Breast epithelium (tissue), 4 donors: ENCODE measurements around the gene LHFPL2. TPM values are rescaled to one million over a fixed set of nuclear protein-coding genes. Genes with fewer than 3 reads are reported as not detected.
A peak's percentile ranks its signal among the peaks of the same experiment; 100 is the strongest.

Experiments used
- DNase-seq, 2 donors: peaks; one replicate each; pipeline ENCODE4 v3.0.0-alpha.2; 2019; ENCODE audit warnings: low spot score in 2 of 2
- H3K27ac ChIP-seq, 2 donors: fragments of 200-600 bp; sonication (generic) in 1 of 2; one replicate each; pipeline ENCODE4 v1.5.1; 2016 to 2019; ENCODE audit warnings: mild to moderate bottlenecking in 1 of 2
- H3K27me3 ChIP-seq, 2 donors: fragments of 200-600 bp; sonication (generic) in 1 of 2; one replicate each; pipeline versions ENCODE4 v1.5.1 to v1.6.0; 2017 to 2019; ENCODE audit warnings: control low read depth in 1 of 2, mild to moderate bottlenecking in 1 of 2
- H3K36me3 ChIP-seq: fragments of 200-600 bp; one replicate; pipeline ENCODE4 v1.5.1; 2019
- H3K4me1 ChIP-seq, 2 donors: fragments of 200-600 bp; sonication (generic); one replicate each; pipeline ENCODE4 v1.5.1; 2016 to 2019; ENCODE audit warnings: control low read depth in 1 of 2
- H3K4me3 ChIP-seq, 3 donors: fragments of 200-600 bp; sonication (generic); 1 replicate in 2 of 3; 2 replicates in 1 of 3; pipeline ENCODE4 v1.5.1; 2016 to 2019; ENCODE audit warnings: mild to moderate bottlenecking in 3 of 3, moderate library complexity in 2 of 3
- H3K9me3 ChIP-seq, 2 donors: fragments of 200-600 bp; sonication (generic) in 1 of 2; one replicate each; pipeline ENCODE4 v1.5.1; 2016 to 2019; ENCODE audit warnings: control low read depth in 1 of 2
- CTCF ChIP-seq, 3 donors: fragments of 450-650 bp; IDR thresholded peaks; one replicate each; pipeline ENCODE4 v1.5.1; 2016 to 2017; ENCODE audit warnings: antibody characterized with exemption in 3 of 3, mild to moderate bottlenecking in 3 of 3, moderate library complexity in 3 of 3
- POLR2A ChIP-seq: fragments of 450-650 bp; IDR thresholded peaks from one replicate; pipeline ENCODE4 v1.6.1; 2016; ENCODE audit warnings: antibody characterized with exemption, mild to moderate bottlenecking, moderate library complexity
- POLR2AphosphoS5 ChIP-seq, 3 donors: sonication (generic); formaldehyde crosslinking; IDR thresholded peaks; one replicate each; pipeline ENCODE4 v1.6.1; 2017; ENCODE audit warnings: antibody characterized with exemption in 3 of 3
- intact Hi-C: fragments of 100-400 bp; cut with DNase I; formaldehyde crosslinking; loops from one replicate; pipeline ENCODE4 v1.15.1; 2023; ENCODE audit warnings: low total_unique reads
- total RNA-seq, 3 donors: library from RNA; depleted of rRNA; stranded (reverse); fragments of >200 nt; gene quantifications; one replicate each; pipeline ENCODE4 v1.1.0, GENCODE V29; 2016

The LHFPL2 gene
- total RNA-seq, 3 donors from 2014 or later, result 36.8 to 61.8 (median 41.3) TPM

DNA sequence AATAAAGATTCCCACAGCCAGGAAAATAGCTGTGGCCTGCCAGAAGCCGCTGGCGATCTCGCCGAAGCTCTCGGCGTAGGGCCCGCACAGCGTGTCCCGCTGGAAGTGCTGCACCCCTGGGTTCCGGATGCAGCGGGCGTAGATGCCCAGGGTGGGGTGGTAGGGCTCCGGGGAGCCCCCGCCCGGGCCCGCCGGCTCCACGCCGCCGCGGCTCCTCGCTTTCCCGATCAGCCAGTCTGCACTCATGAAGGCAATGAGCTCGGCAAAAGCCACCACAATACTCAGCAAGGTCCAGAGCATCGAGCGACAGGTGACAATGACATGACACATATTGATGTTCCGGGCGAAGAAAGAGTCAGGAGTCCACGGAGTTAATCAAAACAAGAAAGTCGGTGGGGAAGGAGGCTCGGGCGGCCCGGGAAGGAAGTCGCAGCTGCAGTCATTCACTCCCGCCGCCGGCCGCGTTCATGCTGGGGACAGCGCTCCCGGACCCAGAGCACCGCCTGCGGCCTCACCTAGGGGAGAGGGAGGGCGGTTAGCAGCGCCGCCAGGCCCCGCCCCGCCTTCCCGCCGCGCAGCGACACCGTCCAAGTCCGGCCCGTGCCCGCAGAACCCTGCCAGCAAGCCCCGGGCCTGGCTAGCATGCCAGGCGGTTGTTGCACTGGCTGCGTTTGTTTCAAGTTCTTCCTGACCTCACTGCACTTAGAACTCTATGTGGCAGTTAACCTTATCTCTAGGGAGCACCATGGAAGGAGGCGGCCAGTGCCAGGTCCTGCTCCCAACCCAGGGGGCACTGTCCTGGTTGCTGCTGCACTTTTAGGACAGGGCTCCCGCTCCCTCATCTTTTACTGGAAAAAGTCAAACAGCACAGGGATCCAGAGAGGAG is 138.4 kb downstream of the LHFPL2 start:
- TF ChIP-seq CTCF (IDR thresholded peaks at IDR 0.05) (no peak), POLR2AphosphoS5 (IDR thresholded peaks at IDR 0.05) (peak in 1 of 3 donors; percentile 15)

GRCh38 chr5:78509145-78509865 is 139.3 kb downstream of the LHFPL2 start:
- Histone ChIP-seq H3K27me3 (no peaks in the 10 kb centered on the region), H3K4me1 (peaks cover 8 to 28% of the 10 kb centered on the region in 2 donors), H3K36me3 (no peaks in the 10 kb centered on the region), H3K4me3 (peak overlapping the region; percentile 52 to 55 (median 53)), H3K27ac (peak overlapping the region; percentile 54 to 89), H3K9me3 (no peaks in the 10 kb centered on the region)
- no peak for DNase-seq
- intact Hi-C loops, result no loop called here
- TF ChIP-seq POLR2AphosphoS5 (IDR thresholded peaks at IDR 0.05), result no peak
- no peak for TF ChIP-seq CTCF (IDR thresholded peaks at IDR 0.05)
- TF ChIP-seq POLR2A, result no peak

More for the DNA sequence above, 138.4 kb downstream of the LHFPL2 start:
- H3K27ac ChIP-seq, result peak overlapping the region; percentile 54 to 89
- H3K4me1 ChIP-seq, result peaks cover under 1 to 21% of the 10 kb centered on the region in 2 donors
- H3K36me3 ChIP-seq, result no peaks in the 10 kb centered on the region
- peak overlapping the region; percentile 52 to 55 (median 53) for H3K4me3 ChIP-seq
- intact Hi-C loops, result no loop called here
- H3K27me3 ChIP-seq, result no peaks in the 10 kb centered on the region
- peak; percentile 44 to 67 for DNase-seq
- no peaks in the 10 kb centered on the region for H3K9me3 ChIP-seq

- intact Hi-C loops, result no loop called here
- no peaks in the 10 kb centered on the region for H3K36me3 ChIP-seq
- H3K27ac ChIP-seq, result peak overlapping the region; percentile 54 to 89
Measured at GRCh38 chr5:78508186-78508765, 140.3 kb downstream of the LHFPL2 start.

GRCh38 chr5:78507531-78507930 is 141.0 kb downstream of the LHFPL2 start:
- intact Hi-C loops, result no loop called here

More at GRCh38 chr5:78508186-78508765, 140.3 kb downstream of the LHFPL2 start:
- H3K9me3 ChIP-seq, result no peaks in the 10 kb centered on the region
- H3K4me1 ChIP-seq, result peaks cover 8 to 28% of the 10 kb centered on the region in 2 donors
- TF ChIP-seq POLR2A, result no peak
- no peak for TF ChIP-seq POLR2AphosphoS5 (IDR thresholded peaks at IDR 0.05)
- TF ChIP-seq CTCF (IDR thresholded peaks at IDR 0.05), result no peak
- no peaks in the 10 kb centered on the region for H3K27me3 ChIP-seq
- H3K4me3 ChIP-seq, result peak overlapping the region; percentile 52 to 55 (median 53)
- DNase-seq, result no peak

More at GRCh38 chr5:78507531-78507930, 141.0 kb downstream of the LHFPL2 start:
- Histone ChIP-seq H3K27ac (peak overlapping the region; percentile 54 to 89), H3K27me3 (no peaks in the 10 kb centered on the region), H3K9me3 (no peaks in the 10 kb centered on the region), H3K4me3 (peak overlapping the region in 2 of 3 donors; percentile 9 to 55), H3K4me1 (peaks cover 8 to 28% of the 10 kb centered on the region in 2 donors), H3K36me3 (no peaks in the 10 kb centered on the region)
- TF ChIP-seq POLR2AphosphoS5 (IDR thresholded peaks at IDR 0.05) (no peak), CTCF (IDR thresholded peaks at IDR 0.05) (no peak), POLR2A (no peak)
- DNase-seq, result no peak
